Head of caudate nucleus (tissue), 42 donors: ENCODE data around the gene ATR.
"Not testable (repeated sequence)": the region's sequence is repeated elsewhere in the genome, so short reads cannot be mapped to it uniquely, and the experiment has no call there.

Source experiments
- DNase-seq, 42 donors: peaks; one replicate each; pipeline versions ENCODE4 v3.0.0 to v3.0.0-alpha.2; 2020 to 2021; ENCODE audit warnings: mixed read lengths in 7 of 42
- intact Hi-C: fragments of 100-400 bp; cut with DNase I; formaldehyde crosslinking; loops from one replicate; pipeline ENCODE4 v1.15.0; 2022

Gene ATR

DNA sequence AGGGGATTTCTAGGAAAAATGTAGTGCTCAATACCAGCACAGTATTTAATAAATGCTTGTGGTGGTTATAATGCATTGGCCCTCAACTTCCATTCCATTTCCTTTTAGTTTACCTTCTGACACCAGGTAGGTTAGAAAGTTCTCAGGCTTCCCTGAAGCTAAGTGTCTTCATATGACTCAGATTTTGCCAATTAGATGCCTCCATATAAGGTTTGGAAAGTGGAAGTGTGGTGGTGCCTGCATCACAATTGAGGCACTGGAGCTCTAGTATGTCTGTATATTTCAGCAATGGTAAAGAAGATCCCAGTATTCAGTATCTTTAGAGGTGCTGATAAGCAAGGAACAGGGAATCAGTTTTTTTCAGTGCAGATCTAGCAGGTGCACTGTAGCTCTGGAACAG lies 149.0 kb downstream of the ATR start:
- intact Hi-C loops: no loop called here
- DNase-seq: peak in 1 of 42 donors; percentile 17

- intact Hi-C loops: no loop called here
- no peak for DNase-seq
These were observed 153.8 kb downstream of the ATR start for GRCh38 chr3:142424754-142425153.

DNA sequence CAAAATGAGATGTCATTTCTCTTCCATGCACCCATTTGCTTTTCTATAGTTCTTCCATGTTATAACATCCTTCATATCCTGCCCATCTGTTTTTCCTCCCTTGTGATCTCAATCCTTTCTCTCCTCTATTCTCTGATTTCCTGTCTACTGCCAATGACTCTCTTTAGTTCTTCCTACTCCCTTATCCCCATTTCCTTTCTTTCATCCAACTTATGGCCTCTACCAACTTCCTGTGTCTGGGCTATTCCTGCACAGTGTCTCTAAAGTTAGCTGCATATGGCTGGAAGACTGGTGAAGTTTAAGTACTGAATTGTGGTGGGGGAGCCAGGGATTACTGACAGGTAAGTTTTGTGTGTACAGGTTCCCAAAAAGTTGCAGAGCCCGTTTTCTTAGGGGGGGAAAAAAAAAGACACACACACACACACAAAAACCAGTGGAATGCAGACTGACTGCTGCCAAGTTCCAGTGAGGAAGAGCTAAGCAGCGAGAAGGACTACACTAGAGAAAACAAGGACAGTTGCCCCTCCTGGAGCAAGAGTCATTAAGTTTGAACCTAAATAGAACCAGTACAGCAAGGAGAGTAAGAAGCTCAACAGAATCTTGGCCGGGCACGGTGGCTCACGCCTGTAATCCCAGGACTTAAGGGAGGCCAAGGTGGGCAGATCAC lies 159.5 kb downstream of the ATR start:
- intact Hi-C loops: no loop called here
- DNase-seq: no peak

GRCh38 chr3:142417302-142417701 lies 161.2 kb downstream of the ATR start:
- intact Hi-C loops: no loop called here
- no peak for DNase-seq

GRCh38 chr3:142400537-142400936 lies 178.0 kb downstream of the ATR start:
- intact Hi-C loops, DNase-seq: not testable (repeated sequence)
